HEK293 (cell line): ENCODE results near the gene ATP8A2.

Experiments
- CTCF ChIA-PET: fragments of 350-600 bp; formaldehyde crosslinking; extraction: SDS; loops from one replicate; lab custom pipeline; 2021; ENCODE audit warnings: antibody characterized with exemption; lab: Yijun Ruan, JAX
- POLR2A ChIA-PET: fragments of 300-600 bp; formaldehyde crosslinking; extraction: SDS; loops from one replicate; lab custom pipeline; 2020; ENCODE audit warnings: antibody characterized with exemption, inconsistent platforms; lab: Yijun Ruan, JAX
- H3K27ac ChIP-seq: fragments of 200-500 bp; sonication (Bioruptor generic); 2 replicates; pipeline ENCODE4 v1.5.1; 2014; ENCODE audit warnings: low read depth, low read length, control low read depth, inconsistent platforms; ENCODE audit errors: extremely low read depth
- H3K36me3 ChIP-seq, 2 experiments: fragments of 200-500 bp in 1 of 2; sonication (Bioruptor generic) in 1 of 2; 1 replicate in 1 of 2; 2 replicates in 1 of 2; pipeline ENCODE4 v1.5.1; 2014 to 2017; ENCODE audit warnings: inconsistent platforms in 2 of 2, low read length in 2 of 2; ENCODE audit not compliant: control insufficient read depth in 2 of 2, insufficient read depth in 1 of 2
- H3K4me1 ChIP-seq: fragments of 200-500 bp; sonication (Bioruptor generic); 2 replicates; pipeline ENCODE4 v1.5.1; 2014; ENCODE audit warnings: mild to moderate bottlenecking, low read length, inconsistent platforms; ENCODE audit not compliant: control insufficient read depth, insufficient read depth
- H3K4me3 ChIP-seq: 2 replicates; pipeline ENCODE4 v1.5.1; 2011; ENCODE audit warnings: low read depth, mild to moderate bottlenecking, control low read depth, low read length, moderate library complexity
- H3K9me3 ChIP-seq: fragments of 200-500 bp; sonication (Bioruptor generic); 2 replicates; pipeline ENCODE4 v1.5.1; 2014; ENCODE audit warnings: low read depth, low read length, inconsistent platforms; ENCODE audit not compliant: control insufficient read depth, insufficient read depth
- BCL11A ChIP-seq: fragments of 450-650 bp; formaldehyde crosslinking; IDR thresholded peaks from 2 replicates; pipeline ENCODE4 v1.5.1; 2016; ENCODE audit warnings: low read depth, missing biosample characterization, missing genetic modification characterization
- EGR2 ChIP-seq: fragments of 450-650 bp; formaldehyde crosslinking; IDR thresholded peaks from 2 replicates; pipeline ENCODE4 v1.5.1; 2016; ENCODE audit warnings: low read depth, missing biosample characterization, missing genetic modification characterization
- GLI2 ChIP-seq: fragments of 450-650 bp; formaldehyde crosslinking; IDR thresholded peaks from 2 replicates; pipeline ENCODE4; 2017; ENCODE audit warnings: missing biosample characterization, missing genetic modification characterization, low read depth, borderline replicate concordance
- KLF7 ChIP-seq: fragments of 450-650 bp; formaldehyde crosslinking; IDR thresholded peaks from 2 replicates; pipeline ENCODE4 v1.5.1; 2016; ENCODE audit warnings: missing biosample characterization, missing genetic modification characterization, borderline replicate concordance
- PRDM6 ChIP-seq: fragments of 450-650 bp; formaldehyde crosslinking; IDR thresholded peaks from 2 replicates; pipeline ENCODE4 v1.5.1; 2017; ENCODE audit warnings: missing biosample characterization, missing genetic modification characterization
- ZBTB7A ChIP-seq: fragments of 450-650 bp; formaldehyde crosslinking; IDR thresholded peaks from 2 replicates; pipeline ENCODE4 v1.5.1; 2016; ENCODE audit warnings: low read depth, missing biosample characterization, missing genetic modification characterization
- ZBTB8A ChIP-seq: fragments of 450-650 bp; formaldehyde crosslinking; IDR thresholded peaks from 2 replicates; pipeline ENCODE4 v1.5.1; 2016; ENCODE audit warnings: missing biosample characterization, missing genetic modification characterization
- ZNF148 ChIP-seq: fragments of 450-650 bp; formaldehyde crosslinking; IDR thresholded peaks from 2 replicates; pipeline ENCODE4 v1.5.0; 2017; ENCODE audit warnings: missing biosample characterization, missing genetic modification characterization, borderline replicate concordance
- ZNF16 ChIP-seq: fragments of 450-650 bp; formaldehyde crosslinking; IDR thresholded peaks from 2 replicates; pipeline ENCODE4 v1.5.1; 2016; ENCODE audit warnings: low read depth, missing biosample characterization, missing genetic modification characterization
- ZNF18 ChIP-seq: fragments of 450-650 bp; formaldehyde crosslinking; IDR thresholded peaks from 2 replicates; pipeline ENCODE4 v1.5.1; 2016; ENCODE audit warnings: missing biosample characterization, missing genetic modification characterization
- ZNF239 ChIP-seq: fragments of 450-650 bp; formaldehyde crosslinking; IDR thresholded peaks from 2 replicates; pipeline ENCODE4 v1.5.1; 2016; ENCODE audit warnings: missing biosample characterization, missing genetic modification characterization
- ZNF248 ChIP-seq: fragments of 450-650 bp; formaldehyde crosslinking; IDR thresholded peaks from 2 replicates; pipeline ENCODE4 v1.5.1; 2017; ENCODE audit warnings: missing biosample characterization, missing genetic modification characterization
- ZNF311 ChIP-seq: fragments of 450-650 bp; formaldehyde crosslinking; IDR thresholded peaks from 2 replicates; pipeline ENCODE4 v1.5.1; 2017; ENCODE audit warnings: missing biosample characterization, missing genetic modification characterization, borderline replicate concordance
- ZNF580 ChIP-seq: fragments of 450-650 bp; formaldehyde crosslinking; IDR thresholded peaks from 2 replicates; pipeline ENCODE4 v1.5.1; 2016; ENCODE audit warnings: missing biosample characterization, missing genetic modification characterization
- ZNF624 ChIP-seq: fragments of 450-650 bp; formaldehyde crosslinking; IDR thresholded peaks from 2 replicates; pipeline ENCODE4 v1.5.1; 2017; ENCODE audit warnings: missing biosample characterization, missing genetic modification characterization
- ZNF670 ChIP-seq: fragments of 450-650 bp; formaldehyde crosslinking; IDR thresholded peaks from 2 replicates; pipeline ENCODE4 v1.5.1; 2016; ENCODE audit warnings: missing biosample characterization, missing genetic modification characterization, low read depth
- ZSCAN23 ChIP-seq: fragments of 450-650 bp; formaldehyde crosslinking; IDR thresholded peaks from 2 replicates; pipeline ENCODE4 v1.5.1; 2016; ENCODE audit warnings: missing biosample characterization, missing genetic modification characterization
- ZSCAN4 ChIP-seq: fragments of 450-650 bp; formaldehyde crosslinking; IDR thresholded peaks from 2 replicates; pipeline ENCODE4 v1.5.1; 2017; ENCODE audit warnings: missing biosample characterization, missing genetic modification characterization

Gene ATP8A2

GRCh38 chr13:25910991-25911419, 539.2 kb downstream of the ATP8A2 start:
- no peaks in the 10 kb centered on the region for H3K9me3 ChIP-seq
- no peaks in the 10 kb centered on the region for H3K4me1 ChIP-seq
- TF ChIP-seq GLI2 (tag by site-specific recombination): no peak
- no peak for TF ChIP-seq ZNF624 (tag by site-specific recombination)
- TF ChIP-seq ZNF18 (tag by site-specific recombination): no peak
- no peak for TF ChIP-seq ZNF239 (tag by site-specific recombination)
- no peak for TF ChIP-seq ZSCAN23 (tag by site-specific recombination)
- no peak for TF ChIP-seq ZNF311 (tag by site-specific recombination)
- TF ChIP-seq ZNF148 (tag by site-specific recombination): no peak
- TF ChIP-seq EGR2 (tag by site-specific recombination): no peak
- no peak for TF ChIP-seq ZBTB8A (tag by site-specific recombination)
- no peak for TF ChIP-seq PRDM6 (tag by site-specific recombination)
- no peak for TF ChIP-seq KLF7 (tag by site-specific recombination)
- no peak for TF ChIP-seq ZBTB7A (tag by site-specific recombination)
- TF ChIP-seq ZNF670 (tag by site-specific recombination): no peak
- no peak for TF ChIP-seq ZNF580
- no peak for TF ChIP-seq ZSCAN4 (tag by site-specific recombination)
- TF ChIP-seq, all 188 proteins: peak for 0
- Histone ChIP-seq H3K27ac (no peak overlapping the region), H3K4me3 (no peak overlapping the region), H3K36me3 (no peaks in the 10 kb centered on the region)
- ChIA-PET POLR2A (no interaction called here), CTCF (no interaction called here)

- no peaks in the 10 kb centered on the region for H3K9me3 ChIP-seq
- H3K4me3 ChIP-seq: no peak overlapping the region
- TF ChIP-seq ZNF248 (tag by site-specific recombination) (no peak), ZNF624 (tag by site-specific recombination) (no peak), ZNF16 (no peak), BCL11A (tag by site-specific recombination) (no peak)
- TF ChIP-seq, all 188 proteins: peak for 0
- no peaks in the 10 kb centered on the region for H3K36me3 ChIP-seq
- H3K4me1 ChIP-seq: no peaks in the 10 kb centered on the region
- ChIA-PET CTCF (no interaction called here), POLR2A (no interaction called here)
- H3K27ac ChIP-seq: no peak overlapping the region
Measured at GRCh38 chr13:25912961-25913360, 541.2 kb downstream of the ATP8A2 start.
